NCI-H1048 (cell line): ENCODE data around the gene LRRC75B.
"Not testable (repeated sequence)": the region's sequence is repeated elsewhere in the genome, so short reads cannot be mapped to it uniquely, and the experiment has no call there.

Experiments used
- DNase-seq: peaks from one replicate; lab custom pipeline; 2025; lab: John Stamatoyannopoulos, UW

Gene LRRC75B

DNA sequence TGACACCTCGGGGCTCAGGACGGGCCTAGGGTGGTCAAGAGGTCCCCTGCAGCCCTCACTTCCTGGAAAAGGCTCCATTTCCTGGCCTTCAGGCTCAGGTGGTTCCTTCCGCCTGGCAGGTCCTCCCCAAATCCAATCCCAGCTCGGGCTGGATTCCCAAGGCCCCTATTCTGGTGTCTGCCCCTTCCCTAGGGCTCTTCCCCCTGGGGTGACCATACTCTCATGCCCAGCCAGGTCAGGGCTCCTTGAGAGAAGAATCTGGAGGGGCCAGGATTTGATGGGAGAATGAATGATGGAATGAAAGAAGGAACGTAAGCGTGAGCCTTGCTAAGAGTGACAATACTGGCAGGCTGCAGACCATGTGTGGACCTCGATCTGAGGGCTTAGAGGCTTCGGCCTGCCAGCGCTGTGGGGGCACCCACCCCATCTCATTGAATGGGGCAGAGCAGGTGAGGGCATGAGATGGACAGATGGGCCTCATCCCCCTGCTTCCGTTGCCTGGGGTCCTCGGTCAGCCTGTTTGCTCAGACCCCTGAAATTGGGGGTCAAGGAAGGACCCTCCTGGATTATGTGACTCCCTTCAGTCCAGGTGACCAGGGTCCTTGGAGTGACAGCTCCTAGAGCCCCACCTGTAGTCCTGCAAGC lies 9.4 kb upstream of the LRRC75B start:
- not testable (repeated sequence) for DNase-seq

- no peak for DNase-seq
Measured at GRCh38 chr22:24601217-24602104, 8.6 kb upstream of the LRRC75B start.

GRCh38 chr22:24599958-24600715 lies 7.3 kb upstream of the LRRC75B start:
- not testable (repeated sequence) for DNase-seq

DNA sequence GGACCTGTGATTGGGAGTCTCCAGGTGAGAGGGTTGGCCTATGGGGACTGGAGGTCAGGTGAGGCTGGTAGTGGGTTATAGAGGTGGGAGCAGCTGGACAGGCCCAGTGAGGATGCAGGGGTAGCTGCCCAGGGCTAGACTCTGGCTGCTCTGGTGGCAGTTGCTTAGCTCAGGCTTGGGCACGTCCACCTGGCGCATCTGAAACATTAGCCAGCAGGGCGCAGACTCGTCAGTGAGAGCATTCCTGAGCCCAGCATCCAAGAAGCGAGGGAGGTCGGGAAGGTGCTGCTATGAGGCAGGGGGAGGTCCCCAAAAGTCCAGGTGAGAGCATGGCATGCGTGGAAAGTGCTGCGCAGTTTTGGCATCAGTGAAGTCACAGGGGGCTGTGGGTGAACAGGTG lies 6.6 kb upstream of the LRRC75B start:
- DNase-seq, result no peak

- not testable (repeated sequence) for DNase-seq
Measured at GRCh38 chr22:24597076-24597475, 4.2 kb upstream of the LRRC75B start.

- no peak for DNase-seq
Measured at GRCh38 chr22:24595863-24596262, 3.0 kb upstream of the LRRC75B start.

GRCh38 chr22:24595228-24595627 lies 2.4 kb upstream of the LRRC75B start:
- no peak for DNase-seq

GRCh38 chr22:24594569-24595120 lies 1.8 kb upstream of the LRRC75B start:
- DNase-seq, result no peak

DNA sequence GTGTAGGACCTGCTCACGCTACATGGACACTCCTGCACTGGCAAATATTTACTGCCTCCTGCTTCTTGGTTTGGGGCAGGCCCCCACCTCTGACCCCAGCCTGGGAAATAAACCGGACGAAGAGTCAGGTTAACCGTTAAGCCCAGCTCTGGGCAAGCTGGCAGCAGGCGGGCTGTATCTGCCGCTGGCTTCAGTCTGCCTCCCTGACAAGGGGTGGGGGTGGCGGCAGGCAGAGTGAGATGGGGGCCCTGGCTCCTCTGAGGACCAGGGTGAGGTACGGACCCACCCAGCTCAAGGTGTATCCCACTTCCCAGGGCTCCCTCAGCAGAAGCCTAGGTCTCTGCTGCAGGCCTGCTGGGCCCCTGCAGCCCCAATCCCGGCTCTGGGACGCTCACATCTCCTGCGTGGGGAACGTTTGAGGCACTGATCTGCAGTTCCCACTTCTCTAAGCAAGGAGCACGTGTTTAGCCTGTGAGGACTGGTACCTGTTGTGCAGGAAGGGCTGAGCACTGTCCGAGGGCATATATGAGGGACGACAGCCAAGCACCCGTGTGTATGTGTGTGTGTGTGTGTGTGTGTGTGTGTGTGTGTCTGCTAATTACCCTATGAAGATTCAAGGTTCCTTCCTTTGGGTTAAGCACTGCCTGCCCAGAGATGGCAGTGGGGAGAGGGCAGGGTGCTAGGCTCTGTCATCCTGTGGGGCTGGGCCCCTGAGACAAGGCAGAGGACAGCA lies 1.1 kb upstream of the LRRC75B start:
- DNase-seq, result no peak

DNA sequence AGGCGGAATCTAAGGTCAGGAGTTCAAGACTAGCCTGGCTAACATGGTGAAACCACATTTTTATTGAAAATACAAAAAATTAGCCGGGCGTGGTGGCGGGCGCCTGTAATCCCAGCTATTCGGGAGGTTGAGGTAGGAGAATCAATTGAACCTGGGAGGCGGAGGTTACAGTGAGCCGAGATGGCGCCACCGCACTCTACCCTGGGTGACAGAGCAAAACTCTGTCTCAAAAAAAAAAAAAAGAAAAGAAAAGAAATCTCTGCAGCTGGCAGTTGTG lies 624 bp upstream of the LRRC75B start:
- DNase-seq, result not testable (repeated sequence)

GRCh38 chr22:24592058-24592850 lies 619 bp downstream of the LRRC75B start:
- DNase-seq, result no peak

GRCh38 chr22:24591286-24591830 lies 1.5 kb downstream of the LRRC75B start:
- no peak for DNase-seq

GRCh38 chr22:24590596-24591173 lies 2.2 kb downstream of the LRRC75B start:
- no peak for DNase-seq

- no peak for DNase-seq
Measured at GRCh38 chr22:24589518-24590030, 3.3 kb downstream of the LRRC75B start.

GRCh38 chr22:24588757-24589481 lies 4.0 kb downstream of the LRRC75B start:
- DNase-seq, result no peak

DNA sequence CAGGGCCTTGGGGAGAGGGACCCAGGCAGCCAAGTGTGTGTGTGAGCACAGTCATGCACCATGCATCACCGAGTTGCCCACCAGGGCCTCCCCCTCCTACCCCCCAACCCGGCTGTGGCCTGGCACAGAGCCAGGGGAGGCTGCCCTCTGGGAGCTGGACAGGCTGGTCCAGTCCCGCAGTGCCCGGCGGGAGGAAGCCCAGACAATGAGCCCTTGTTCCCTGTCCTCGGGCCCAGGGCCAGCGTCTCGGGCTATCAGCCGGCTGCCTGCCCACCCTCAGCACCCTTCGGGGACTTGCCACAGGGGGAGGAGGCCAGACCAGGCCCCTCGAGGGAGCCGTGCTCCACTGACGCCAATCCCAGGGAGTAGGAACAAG lies 4.5 kb downstream of the LRRC75B start:
- no peak for DNase-seq

DNA sequence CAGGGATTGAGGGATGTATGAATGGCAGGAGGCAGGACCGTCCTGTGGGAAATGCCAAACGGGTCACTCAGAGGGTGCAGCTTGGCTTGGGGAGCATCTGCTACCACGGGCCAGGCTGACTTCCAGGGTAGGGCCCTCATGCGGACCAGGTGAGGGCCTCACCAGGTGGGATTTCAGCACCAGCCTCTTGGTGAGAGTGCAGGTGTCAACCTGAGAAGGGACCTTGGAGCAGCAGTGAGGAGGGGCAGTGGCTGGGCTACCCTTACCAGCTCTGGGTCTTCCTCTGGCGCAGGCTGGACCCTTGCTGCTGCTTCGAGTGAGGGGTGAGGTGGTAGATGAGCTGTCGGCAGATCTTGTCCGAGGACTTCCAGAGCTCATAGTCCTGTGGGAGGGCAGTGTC lies 4.9 kb downstream of the LRRC75B start:
- no peak for DNase-seq

- no peak for DNase-seq
Measured at GRCh38 chr22:24587251-24587650, 5.6 kb downstream of the LRRC75B start.

DNA sequence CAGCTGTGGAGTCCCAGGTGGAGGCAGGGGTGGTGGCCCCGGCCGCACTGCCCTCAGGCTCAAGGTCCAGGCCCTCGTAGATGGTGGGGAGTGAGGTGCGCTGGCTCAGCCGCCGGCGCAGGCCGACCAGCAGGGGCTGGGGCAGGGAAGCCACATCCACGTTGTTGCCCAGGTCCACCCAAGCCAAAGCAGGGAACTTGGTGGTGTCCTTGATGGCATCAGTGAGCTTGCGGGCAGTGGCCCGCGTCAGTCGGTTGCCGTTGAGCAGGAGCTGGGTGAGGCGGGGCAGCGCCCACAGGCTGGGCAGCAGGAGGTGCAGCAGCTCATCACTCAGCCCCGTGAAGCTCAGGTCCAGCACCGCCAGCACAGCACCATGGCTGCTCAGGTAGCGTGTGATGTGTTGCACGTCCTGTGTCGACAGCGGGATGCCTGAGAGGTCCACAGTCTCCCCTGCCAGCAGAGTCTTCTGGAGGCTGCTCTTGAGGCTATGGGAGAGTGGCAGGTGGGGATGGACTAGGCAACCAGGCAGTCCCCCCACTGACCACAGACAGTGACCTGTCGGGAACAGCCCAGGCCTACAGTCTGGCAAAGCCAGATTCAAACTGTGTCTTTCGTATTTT lies 6.8 kb downstream of the LRRC75B start:
- no peak for DNase-seq
